Activated T-cell treated with anti-CD3 and anti-CD28 coated beads for 4 hours (primary cell): ENCODE measurements around the gene SKAP1.
A peak's percentile ranks its signal among the peaks of the same experiment; 100 is the strongest.

Experiments used
- DNase-seq: peaks from one replicate; pipeline ENCODE4 v3.0.0-alpha.2; 2020

Gene SKAP1

GRCh38 chr17:48129981-48130380 lies 300.0 kb downstream of the SKAP1 start:
- no peak for DNase-seq

GRCh38 chr17:48128400-48128799 lies 301.6 kb downstream of the SKAP1 start:
- DNase-seq: no peak

- DNase-seq: no peak
Observed at GRCh38 chr17:48127371-48128051, 302.5 kb downstream of the SKAP1 start.

DNA sequence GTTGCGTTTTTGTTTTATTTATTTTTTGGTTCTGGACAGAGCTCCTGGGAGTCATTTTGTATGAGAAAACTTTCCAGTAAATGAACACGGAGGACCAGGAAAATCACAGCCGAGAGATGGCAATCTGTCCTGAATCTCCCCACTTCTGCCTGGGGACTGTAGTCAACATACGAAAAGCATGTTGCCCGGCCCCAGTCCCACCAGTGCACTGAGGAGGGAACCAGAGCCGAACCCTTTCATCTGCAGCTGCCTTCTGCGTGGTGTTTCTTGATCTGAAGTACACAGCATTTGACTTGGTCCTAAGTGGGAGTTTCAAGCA lies 303.5 kb downstream of the SKAP1 start:
- DNase-seq: no peak

DNA sequence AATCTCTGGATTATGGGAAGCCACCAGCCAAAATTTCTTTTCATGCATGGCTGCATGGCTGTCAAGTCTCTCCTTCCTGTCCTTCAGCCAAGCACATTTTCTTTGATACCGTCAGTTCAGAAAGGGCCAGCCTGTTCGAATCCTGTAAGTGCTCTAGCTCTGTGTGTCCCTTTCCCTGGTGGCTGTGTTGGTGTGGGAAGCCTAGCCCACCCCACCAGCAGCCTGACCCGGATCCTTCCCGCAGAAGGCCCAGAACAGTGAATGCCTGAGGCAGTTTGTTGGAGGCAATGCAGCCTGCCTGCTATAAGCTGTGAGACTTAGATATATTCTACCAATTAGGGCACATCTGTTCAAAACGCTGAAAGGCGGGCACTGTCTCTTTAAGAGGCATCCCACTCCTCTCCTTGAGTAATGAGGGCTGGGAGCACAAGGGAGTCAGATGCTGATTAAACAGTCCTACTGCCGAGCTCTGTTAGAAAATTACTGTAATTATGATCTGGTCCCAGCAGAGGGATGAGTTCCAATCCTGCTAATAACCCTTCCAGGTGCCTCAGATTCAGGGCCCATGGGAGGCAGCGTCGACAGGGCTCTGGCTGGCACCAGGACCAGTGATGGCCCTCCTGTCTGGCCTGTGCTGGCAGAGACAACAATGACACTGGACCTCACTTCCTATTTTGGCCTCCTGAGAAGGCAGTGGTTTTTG lies 304.0 kb downstream of the SKAP1 start:
- DNase-seq: no peak

DNA sequence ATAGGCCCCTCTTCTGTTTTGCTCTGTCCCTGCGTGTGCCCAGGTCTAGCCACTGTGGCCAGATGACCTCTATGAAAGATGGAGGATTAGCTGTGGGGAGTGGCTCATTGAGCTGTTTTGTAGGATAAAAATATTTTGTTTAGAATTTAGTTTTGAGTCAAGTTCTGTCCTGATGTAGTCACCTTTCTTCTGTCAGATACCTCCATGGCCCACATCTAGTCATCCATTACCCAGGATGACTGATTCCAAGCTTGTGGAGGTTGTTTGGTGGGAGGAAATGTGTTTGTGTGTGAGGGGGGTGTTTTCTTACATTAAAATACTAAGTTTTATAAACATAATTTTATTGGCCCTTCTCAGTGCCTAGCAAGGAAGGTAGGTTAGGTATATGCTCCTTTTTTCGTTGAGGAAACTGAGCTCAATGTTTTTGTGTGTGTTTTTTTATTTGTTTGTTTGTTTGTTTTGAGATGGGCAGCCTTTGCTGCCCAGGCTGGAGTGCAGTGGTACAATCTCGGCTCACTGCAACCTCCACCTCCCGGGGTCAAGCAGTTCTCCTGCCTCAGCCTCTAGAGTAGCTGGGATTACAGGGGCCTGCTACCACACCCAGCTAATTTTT lies 306.1 kb downstream of the SKAP1 start:
- DNase-seq: no peak

DNA sequence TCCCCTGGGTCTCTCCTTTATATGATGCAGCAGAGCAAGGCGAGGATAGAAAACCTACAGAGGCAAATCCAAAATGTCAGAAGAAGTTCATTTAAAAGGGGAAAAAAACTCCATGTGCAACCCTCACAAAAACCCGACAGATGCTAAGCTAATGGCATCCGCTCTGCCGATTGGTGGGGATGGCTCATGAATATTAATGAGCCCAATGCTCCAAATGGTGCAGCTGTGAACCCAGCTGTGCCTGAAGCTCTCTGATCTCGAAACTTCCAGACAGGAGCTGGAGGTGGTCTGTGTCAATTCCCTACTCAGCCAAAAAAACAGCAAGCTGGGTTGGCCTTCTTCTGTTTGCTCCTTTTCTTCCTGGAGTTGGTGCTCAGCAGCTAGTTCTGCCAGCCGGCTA lies 306.9 kb downstream of the SKAP1 start:
- no peak for DNase-seq

DNA sequence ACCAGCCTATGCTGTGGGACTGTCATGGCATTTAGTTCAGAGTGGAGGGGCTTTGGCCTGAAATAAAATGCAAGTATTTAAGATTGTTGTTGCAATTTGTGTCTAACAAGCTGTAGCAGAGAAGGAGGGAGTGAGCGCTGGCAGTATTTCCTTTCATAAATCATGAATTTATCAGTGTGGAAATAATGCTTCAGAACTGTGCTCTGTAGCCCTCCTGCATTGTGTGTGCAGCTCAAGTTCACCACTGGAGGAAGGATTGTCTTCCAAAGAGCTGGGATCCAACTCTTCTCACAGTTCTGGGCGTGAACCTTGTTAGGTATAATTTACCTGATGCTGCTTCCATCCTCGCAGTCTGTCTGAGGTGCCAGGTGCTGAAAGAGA lies 307.4 kb downstream of the SKAP1 start:
- no peak for DNase-seq

DNA sequence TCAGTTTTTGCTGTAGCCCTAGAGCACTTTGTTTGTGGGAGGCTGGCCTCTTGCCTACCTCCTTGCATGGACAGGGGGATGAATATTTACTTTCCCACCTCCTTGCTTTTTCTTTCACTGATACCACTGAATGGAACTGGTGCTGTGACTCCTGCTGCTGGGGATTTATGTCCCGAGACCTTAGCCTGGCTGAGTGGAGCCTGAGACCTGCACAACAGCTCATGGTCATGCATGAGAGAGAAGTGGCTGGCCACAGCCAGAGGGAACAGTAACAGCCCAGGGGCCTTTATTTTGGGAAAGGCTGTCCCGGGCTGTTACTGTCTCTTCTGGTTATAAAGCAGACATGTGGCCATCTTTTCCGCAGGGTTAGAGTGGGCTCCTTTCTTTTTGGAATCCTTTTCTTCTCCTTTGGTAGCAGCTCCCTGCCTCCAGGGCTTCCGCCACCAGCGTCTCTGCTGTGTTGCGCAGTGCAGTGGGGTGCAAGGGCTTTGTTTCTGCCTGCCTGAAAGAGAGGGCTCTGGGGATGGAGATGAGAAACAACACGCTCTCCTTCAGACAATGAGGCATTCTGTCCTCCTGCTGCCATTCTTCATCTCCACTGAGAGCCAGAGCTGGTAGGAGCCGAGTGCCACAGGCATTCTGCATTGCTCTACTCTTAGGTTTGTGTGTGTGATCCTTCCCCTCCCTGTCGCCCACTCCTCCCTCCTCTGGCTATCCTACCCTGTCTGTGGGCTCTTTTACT lies 307.9 kb downstream of the SKAP1 start:
- no peak for DNase-seq

GRCh38 chr17:48113201-48113676 lies 316.8 kb downstream of the SKAP1 start:
- DNase-seq: no peak

- no peak for DNase-seq
Observed at GRCh38 chr17:48111937-48112241, 318.1 kb downstream of the SKAP1 start.

GRCh38 chr17:48110761-48111160 lies 319.3 kb downstream of the SKAP1 start:
- DNase-seq: no peak

- DNase-seq: peak; percentile 96
Observed at GRCh38 chr17:48107137-48108055, 322.6 kb downstream of the SKAP1 start, which contains the start of gene SNX11. TSS of gene SNX11 (plus strand) at chr17:48107766. CDS start at chr17:48112044, 4,278 bp downstream.

DNA sequence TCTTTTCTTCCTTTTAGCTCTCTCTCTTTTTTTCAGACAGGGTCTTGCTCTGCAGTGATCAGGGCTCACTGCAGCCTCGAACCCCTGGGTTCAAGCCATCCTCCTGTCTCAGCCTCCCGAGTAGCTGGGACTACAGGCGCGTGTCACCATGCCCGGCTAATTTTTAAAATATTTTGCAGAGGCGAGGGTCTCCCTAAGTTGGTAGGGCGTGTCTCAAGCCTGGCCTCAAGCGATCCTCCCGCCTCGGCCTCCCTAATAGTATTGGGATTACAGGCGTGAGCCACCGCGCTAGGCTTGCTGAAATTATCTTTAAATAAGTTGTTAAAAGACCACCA lies 323.2 kb downstream of the SKAP1 start:
- no peak for DNase-seq

DNA sequence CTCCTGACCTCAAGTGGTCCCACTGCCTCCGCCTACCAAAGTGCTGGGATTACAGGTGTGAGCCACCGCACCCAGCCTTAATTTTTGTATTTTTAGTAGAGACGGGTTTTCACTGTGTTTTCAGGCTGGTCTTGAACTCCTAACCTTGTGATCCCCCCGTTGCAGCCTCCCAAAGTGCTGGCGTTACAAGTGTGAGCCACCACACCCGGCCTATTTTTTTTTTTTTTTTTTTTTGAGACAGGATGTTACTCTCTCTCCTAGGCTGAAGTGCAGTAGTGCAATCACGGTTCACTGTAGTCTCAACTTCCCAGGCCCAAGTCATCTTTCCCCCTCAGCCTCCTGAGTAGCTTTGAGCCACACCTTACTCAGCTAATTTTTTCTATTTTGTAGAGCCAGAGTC lies 325.6 kb downstream of the SKAP1 start:
- no peak for DNase-seq

GRCh38 chr17:48102798-48103715 lies 327.0 kb downstream of the SKAP1 start:
- no peak for DNase-seq

- DNase-seq: no peak
Observed at GRCh38 chr17:48102043-48102750, 327.8 kb downstream of the SKAP1 start.

GRCh38 chr17:48101012-48101720 lies 328.8 kb downstream of the SKAP1 start, which contains the start of gene CBX1:
TSS of gene CBX1 (minus strand) at chr17:48101478. CDS start at chr17:48077004, 24,474 bp downstream.
- peak; percentile 88 for DNase-seq

DNA sequence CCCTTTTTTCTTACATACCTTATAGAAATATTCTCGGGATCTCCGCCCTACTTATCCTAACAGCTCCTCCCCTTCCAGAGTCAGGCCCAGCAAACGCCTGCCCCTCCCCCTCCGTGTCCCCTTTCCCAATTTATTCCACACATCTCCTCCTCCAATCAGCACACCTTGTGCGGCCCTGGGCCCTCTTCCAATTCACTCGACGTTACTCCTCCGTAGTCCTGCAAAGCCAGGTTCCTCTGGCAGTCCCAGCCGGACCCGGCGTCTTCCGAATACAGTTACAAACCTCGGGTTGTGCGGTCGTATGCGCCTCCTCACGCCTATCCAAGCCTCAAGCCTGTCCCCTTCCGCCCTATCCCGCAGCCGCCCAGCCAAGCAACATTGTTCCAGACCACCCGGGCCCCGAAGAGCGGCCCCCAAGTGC lies 329.4 kb downstream of the SKAP1 start:
- no peak for DNase-seq

- no peak for DNase-seq
Observed at GRCh38 chr17:48100160-48100559, 329.9 kb downstream of the SKAP1 start.
